ENCODE data around the gene ANKRA2. TPM values are rescaled to one million over a fixed set of nuclear protein-coding genes. Genes with fewer than 3 reads are reported as not detected.

ANKRA2 gene
- total and polyA plus RNA-seq, 10 of the 15 experiments (the other 5 are each of a cell fraction or from before 2014, with no cell fraction given), result 12.3 to 47.1 (median 21.9) TPM

- Histone ChIP-seq H3K36me3 (ENCODE audit: control insufficient read depth in 2 of 2, insufficient read depth in 2 of 2, low read length in 1 of 2) (no peaks in the 10 kb centered on the region), H3K27me3 (replicated peaks in 1 of 2; ENCODE audit: control insufficient read depth in 2 of 2, insufficient read depth in 2 of 2, low read length in 1 of 2) (no peaks in the 10 kb centered on the region), H3K4me2 (ENCODE audit: control insufficient read depth, insufficient read depth) (no peak overlapping the region), H4K20me1 (ENCODE audit: control insufficient read depth, insufficient read depth) (no peaks in the 10 kb centered on the region), H2AFZ (ENCODE audit: control insufficient read depth, low read depth, low read length) (no peak overlapping the region), H3K27ac (ENCODE audit: control insufficient read depth, insufficient read depth) (no peak overlapping the region), H3K4me3 (no peak overlapping the region), H3K9ac (ENCODE audit: control insufficient read depth, insufficient read depth, low read length) (no peak overlapping the region), H3K9me3 (replicated peaks; ENCODE audit: control insufficient read depth, insufficient read depth, low read length) (no peaks in the 10 kb centered on the region), H3K79me2 (ENCODE audit: control insufficient read depth, insufficient read depth, low read length) (no peaks in the 10 kb centered on the region), H3K4me1 (ENCODE audit: control insufficient read depth, insufficient read depth, low read length) (no peaks in the 10 kb centered on the region)
- WGBS (ENCODE audit: insufficient coverage, insufficient replicate concordance, low lambda C conversion rate, missing lambda C conversion rate), result 52% methylated on average over 9 of the region's 9 CpGs
- FAIRE-seq (no peak), DNase-seq (ENCODE audit: low read depth, low spot score) (no peak), ATAC-seq (no peak)
- ChIA-PET CTCF (no interaction called here), SMC1A (ENCODE audit: uncharacterized antibody, unreplicated experiment) (no interaction called here), POLR2A (no interaction called here), RAD21 (ENCODE audit: unreplicated experiment) (interaction anchor here (0.9 kb wide), 1 partner anchor 9 kb away, joined by 3 read pairs; no protein-coding TSS in a partner anchor)
- in situ Hi-C loops (cut with MboI), result no loop called here
- BruUV-seq (replicated peaks), result no TSS peak
- TF ChIP-seq YBX1 (IDR thresholded peaks at IDR 0.05), result no peak
- no peak for TF ChIP-seq SIN3A (IDR thresholded peaks at IDR 0.05; ENCODE audit: low read depth, low read length)
- no peak for TF ChIP-seq RELB (IDR thresholded peaks at IDR 0.05; ENCODE audit: low read depth)
- peak; percentile 49; the same call in 1 of the 2 replicates for TF ChIP-seq RAD51 (IDR thresholded peaks at IDR 0.05)
- no peak for TF ChIP-seq HDAC6 (IDR thresholded peaks at IDR 0.05; ENCODE audit: unreplicated experiment)
- TF ChIP-seq DPF2 (IDR thresholded peaks at IDR 0.05), result no peak
- TF ChIP-seq NBN (IDR thresholded peaks at IDR 0.05), result no peak
- intact Hi-C loops (cut with micrococcal nuclease; ENCODE audit: unreplicated experiment), result no loop called here
These were observed 20.7 kb downstream of the ANKRA2 start for GRCh38 chr5:73544429-73545402.
